PFSK-1 (cell line): ENCODE data around the gene TIAM1.

Experiments
- POLR2AphosphoS5 ChIP-seq: IDR thresholded peaks from 2 replicates; pipeline ENCODE4 v1.6.1; 2012; ENCODE audit warnings: low read depth, mild to moderate bottlenecking, control low read depth, low read length, moderate library complexity
- REST ChIP-seq, 2 experiments: IDR thresholded peaks; 2 replicates each; pipeline versions ENCODE4 v1.6.1 to v1.8.0; 2011 to 2012; ENCODE audit warnings: low read depth in 2 of 2, low read length in 2 of 2, control low read depth in 1 of 2, inconsistent platforms in 1 of 2, mild to moderate bottlenecking in 1 of 2, moderate library complexity in 1 of 2; ENCODE audit not compliant: insufficient read depth in 1 of 2

- TF ChIP-seq POLR2AphosphoS5 (no peak), REST (IDR thresholded peaks at IDR 0.05; ENCODE audit: insufficient read depth in 1 of 2, low read depth in 2 of 2, low read length in 2 of 2) (no peak)
Measured at GRCh38 chr21:31172328-31172727, 171.7 kb downstream of the TIAM1 start.
